GM18868 (cell line): ENCODE data around the gene ZDHHC9.

Source experiments
- ATAC-seq: cut with Tn5 transposase; IDR thresholded peaks from one replicate; pipeline ENCODE4 v1.9.1; 2021; ENCODE audit warnings: mild to moderate bottlenecking, moderate library complexity; ENCODE audit not compliant: unreplicated experiment

The ZDHHC9 gene

DNA sequence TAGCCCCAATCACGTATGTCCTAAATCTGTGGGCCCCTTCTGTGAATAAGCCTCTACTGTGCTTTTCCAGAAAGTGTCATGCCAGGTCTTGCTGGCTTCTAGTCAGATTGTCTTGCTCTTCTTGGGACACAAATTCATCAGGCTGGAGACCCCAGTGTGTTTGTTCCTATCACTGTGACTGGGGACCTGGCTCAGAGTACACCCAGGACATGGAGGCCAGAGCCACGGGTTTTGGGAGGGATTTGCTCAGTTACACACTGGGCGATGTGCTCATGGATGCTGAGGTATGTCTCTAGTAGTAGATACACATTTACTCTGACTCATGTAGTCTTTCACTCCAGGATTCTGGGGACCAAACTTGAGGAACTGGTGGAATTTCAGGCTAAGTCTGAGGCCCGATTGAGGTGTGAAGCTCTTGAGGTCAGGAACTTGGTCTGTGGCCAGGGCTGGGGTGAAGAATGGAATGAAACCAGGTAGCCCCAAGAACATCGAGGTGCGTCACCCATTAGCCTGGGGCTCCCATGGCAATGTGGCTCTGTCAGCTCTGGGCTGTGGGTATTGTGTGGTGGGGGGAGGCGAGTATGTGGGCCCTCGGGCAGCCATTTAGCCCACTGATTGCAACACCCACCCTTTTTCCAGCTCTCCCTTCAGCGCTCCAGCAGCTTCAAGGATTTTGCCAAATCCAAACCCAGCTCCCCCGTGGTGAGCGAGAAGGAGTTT, 56.2 kb downstream of the ZDHHC9 start:
- ATAC-seq, result no peak

DNA sequence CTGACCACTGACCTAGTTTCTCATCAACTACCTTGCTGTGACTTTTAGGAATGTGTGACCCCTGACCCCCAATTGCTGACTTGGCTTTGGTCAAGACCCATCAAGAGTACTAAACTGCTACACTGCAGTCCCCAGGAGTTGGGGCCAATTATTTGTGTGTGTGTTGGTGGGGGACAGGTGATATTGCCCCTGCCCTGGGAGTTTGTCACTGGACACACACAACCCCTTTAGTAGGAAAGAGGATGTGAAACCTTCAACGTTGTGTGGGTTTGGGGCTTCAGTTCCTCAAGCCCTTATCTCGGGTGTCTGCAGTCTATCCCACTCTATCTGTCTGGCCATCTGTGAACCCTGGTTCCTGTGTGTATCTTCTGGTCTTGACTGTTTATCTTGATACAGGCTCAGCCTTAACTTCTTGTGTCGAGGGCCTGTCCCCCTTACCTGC, 57.5 kb downstream of the ZDHHC9 start:
- ATAC-seq, result peak; percentile 81

DNA sequence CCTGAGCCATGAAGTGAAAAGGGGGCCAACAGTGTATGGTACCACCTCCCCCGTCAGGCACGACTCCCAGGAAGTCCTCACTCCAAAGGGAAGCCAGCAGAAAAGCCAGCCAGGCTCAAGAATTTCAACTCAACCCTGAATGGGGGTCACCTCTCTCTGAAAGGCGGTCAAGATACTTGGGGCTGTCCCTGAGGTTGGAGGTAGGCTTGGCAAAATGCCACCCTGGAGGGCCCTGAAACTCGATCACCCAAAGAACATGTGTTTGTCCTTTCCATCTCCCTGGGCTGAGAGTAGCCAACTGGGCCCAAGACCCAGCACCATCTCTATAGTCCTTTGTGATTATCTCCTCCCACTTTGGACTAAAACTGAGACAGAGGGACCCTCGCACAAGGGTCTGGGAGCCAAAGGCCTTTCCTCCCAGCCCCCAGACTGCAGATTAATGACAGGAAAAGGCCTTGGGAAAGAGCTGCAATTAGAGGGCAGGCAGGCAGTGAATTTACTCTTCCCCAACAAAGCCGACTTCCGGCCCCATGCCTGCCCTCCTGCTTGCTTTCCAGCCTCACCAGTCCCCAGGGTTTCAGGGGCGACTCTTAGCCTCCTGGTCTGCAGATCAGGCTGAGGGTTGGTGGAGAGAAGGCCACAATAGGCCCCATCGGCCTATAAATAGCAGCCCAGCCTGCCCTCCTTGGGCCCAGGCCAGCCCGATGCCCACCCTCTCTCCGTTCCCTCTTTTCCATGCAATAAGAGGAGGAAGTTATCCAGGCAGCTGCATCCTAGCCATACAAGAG, 58.3 kb downstream of the ZDHHC9 start:
- no peak for ATAC-seq

DNA sequence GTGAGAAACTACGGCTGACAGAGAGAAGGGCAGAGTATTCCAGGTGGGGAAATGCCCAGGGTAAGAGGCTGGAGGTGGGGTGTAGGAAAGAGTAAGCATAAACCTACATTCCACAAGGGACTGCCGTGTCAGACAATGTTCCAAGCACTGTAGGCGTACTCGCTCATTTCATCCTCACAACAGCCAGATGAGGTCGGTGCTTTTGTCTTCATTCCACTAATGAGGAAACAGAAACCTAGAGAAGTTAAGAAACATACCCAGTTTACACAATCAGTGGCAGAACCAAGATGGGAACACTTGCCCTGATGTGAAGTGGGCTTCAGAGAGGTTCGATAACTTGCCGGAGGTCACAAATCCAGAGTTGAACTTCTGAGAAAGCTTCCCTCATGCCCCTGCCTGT, 59.3 kb downstream of the ZDHHC9 start:
- ATAC-seq, result no peak

DNA sequence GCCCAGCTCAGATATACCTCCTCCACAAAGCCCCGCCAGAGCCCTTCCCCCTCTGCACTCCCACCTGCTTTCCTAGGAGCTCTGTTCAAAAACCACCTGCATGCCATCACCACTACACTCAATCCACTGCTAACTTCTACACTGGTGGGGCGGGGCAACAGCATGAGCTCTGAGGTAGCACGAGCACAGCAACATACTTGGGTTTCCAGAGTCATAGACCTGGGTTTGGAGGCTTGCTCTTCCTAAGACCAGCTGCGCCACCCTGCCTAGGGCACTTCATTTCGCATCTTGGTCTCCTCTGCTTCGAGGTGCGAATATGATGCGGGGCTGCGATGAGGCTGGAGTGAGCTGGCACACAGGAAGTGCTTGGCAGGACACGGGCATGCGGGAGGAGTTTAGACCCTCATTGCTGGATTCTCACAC, 60.4 kb downstream of the ZDHHC9 start:
- ATAC-seq, result no peak

DNA sequence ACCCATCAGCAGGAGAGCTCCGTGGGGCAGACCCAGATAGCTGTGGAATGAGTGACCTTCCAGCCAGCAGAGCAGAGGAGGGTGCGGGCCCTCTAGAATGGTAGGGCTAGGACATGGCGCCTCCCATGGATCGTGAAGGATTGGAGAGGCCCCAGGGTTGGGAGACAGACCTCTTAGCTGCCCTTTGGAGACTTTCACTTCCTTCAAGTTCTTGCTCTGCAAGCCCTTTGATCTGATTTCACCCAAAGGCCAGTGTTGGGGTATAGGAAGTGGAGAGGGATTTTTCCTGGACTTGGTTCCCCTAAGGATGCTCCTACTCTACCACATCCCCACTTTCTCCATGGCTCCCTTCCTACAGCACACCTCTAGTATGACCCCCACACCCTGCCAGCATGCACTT, 61.0 kb downstream of the ZDHHC9 start:
- no peak for ATAC-seq

DNA sequence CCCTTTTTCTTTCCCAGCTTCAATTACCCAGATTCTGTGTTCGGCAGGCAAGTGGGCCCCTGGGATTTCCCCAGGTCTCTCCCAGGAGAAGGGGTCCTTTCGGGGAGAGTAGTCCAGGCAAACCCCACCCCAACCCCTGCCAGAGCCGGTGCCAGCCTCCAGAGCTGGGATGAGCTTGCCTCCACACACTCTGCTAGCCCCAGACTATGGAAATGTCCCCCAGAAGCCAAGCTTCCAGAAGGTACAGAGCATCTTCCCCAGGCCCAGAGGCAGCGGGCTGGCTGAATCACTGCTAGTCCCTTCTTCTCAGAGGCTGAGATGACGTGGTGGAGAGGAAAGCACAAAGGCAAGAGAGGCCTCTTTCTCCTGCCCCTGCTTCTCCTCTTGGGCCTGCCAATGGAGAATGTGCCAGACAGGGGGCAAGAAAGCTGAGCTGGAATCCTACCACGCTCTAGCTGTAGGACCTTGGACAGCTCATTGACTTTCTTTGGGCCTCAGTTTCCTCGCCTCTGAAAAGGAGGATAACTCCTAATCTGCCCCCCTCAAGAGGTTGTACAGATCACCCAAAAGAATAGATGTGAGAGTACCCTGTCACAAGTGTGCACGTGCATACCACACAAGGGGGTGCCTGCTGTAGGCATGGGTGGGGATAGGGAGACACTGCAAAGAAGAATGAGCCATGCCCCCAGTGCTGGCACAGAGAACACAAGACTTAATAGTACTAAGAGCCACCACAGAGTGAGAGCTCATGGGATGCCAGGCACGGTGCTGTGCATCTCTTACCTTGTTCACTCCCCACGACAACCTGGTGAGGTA, 61.8 kb downstream of the ZDHHC9 start:
- ATAC-seq, result no peak

DNA sequence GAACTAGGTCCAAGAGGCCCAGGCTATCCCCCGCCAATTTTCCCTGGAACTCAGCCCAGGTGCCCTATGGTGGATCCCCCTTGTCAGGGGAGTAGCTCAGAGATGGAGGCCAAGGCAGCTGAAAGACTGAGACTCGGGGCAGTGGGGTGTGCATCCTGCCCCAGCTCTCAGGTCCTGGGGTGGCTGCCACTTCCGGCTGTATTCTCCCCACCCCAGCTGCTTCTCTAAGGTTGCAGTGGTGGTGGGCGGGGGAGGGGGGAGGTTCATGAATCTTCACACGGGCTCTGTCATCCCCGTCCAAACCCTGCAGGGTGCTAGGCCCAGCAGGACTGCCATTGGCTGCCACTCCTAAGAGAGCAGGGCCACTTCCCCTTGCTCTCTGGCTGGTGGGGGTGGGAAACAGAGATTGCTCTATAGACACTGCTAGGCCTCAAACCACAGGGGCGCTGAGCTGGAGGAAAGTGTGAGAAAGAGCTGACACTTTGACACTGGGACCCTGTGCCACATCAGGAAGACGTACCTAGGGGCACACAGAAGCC, 62.5 kb downstream of the ZDHHC9 start:
- ATAC-seq, result peak; percentile 71

DNA sequence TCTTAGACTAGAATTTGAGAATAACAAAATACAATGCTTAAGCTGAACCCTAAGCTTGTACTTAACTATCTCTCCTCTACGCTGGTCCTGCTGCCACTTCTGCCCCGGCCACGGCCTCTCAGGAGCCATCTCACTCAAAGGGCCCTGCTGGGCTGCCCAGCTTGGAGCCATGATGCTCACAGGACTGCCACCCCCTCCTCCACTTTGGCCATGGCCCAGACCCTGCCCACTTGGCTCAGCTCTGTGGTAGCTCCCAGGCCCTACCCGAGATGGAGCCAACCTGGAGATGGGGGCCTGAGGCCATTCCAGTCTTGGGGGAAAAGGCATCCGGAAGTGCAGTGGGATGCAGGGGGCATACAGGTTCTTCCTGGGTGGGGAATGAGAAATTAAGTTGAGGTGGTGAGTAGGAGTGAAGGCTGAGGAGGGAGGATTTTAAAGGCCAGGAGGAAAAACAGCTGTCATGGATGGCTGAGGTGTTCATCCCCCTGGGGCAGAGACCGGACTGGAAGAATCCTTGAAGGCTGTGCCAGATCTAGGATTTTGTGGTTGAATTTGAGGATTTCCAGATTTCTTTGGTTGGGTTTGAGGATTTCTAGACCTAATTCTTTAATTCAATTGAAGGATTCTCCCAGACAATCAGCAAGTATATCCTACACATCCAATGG, 63.1 kb downstream of the ZDHHC9 start:
- ATAC-seq, result no peak

DNA sequence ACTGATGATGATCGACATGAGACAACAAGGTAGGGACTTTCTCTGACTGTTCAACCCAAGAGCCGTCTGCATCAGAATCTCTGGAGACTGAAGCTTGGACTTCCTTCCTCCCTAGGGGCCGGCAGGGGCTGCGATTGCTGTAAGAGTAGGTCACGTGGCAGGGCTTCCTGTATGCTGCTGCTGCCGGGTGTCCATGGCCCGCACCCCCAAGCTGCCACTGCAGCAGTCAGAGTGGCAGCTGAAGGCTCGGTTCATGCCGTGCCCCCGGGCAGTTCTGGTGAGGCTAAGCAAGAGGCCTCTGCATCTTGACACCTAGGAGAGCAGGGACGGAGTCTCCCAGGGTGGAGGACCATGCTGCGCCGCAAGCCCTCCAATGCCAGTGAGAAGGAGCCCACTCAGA, 63.9 kb downstream of the ZDHHC9 start, which contains the start of gene SASH3:
TSS of gene SASH3 (plus strand) at position 203 of the 400 bp plus-strand sequence. CDS start at position 352, 149 bp downstream.
- peak; percentile 37 for ATAC-seq

DNA sequence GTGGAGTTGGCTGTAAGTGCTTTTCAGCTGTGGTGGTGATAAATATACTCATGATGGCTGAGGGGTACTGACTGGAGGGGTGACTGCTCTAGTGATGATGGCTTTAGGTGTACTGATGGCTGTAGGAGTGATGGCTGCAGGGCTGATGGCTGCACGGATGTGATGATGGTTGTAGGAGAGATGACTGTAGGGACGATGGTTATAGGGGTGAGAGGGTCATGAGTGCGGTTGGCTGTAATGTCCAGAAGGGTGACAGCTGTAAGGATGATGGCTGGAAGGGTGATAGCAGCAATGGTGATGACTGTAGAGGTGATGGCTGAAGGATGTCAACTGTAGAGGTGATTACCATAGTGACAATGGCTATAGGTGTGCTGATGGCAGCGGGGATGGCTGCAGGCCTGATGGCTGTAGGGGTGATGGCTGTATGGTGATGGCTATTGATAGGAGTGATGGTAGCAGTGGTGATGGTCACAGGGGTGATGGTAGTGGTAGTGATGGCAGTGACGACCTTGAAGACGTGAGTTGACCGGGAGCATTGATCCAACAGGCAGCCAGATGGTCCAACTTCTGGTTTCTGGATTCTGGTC, 64.5 kb downstream of the ZDHHC9 start:
- no peak for ATAC-seq

DNA sequence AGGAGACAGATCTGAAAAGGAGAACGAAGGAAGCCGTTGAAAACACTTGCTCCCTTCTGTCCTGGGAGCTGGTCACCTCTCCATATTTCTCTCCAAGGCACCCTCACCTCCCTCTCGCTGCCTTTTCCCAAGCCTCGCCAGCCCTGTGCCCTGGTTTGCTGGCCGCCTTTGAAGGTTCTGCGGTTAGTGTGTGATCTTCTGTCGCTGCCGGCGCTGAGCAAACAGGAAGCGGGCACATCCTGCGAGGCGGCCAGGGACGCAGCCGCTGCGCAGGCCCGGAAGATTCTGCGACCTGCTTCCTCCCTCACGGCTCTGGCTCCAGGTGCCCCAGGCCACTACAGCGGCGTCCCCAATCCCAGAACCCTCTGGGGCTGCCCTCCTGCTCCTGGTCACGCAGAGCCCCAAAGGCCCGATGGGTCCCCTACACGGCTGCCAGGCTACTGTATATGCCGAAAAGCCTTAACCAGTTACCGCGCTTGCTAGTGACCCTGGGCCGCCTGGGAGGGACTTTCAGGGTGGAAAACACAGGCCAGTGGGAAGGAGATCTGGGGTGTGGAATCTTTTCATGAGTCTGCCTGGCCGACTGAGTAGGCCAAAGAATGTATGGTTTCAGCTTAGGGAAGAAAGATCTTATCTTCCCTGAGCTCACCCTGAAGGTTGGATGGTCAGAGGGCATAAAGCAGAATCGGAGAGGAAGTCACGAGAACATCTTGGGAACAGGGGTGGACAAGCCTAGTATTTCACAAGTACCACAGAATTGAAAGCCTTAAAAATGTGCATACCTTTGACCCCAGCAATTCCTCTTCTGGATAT, 66.3 kb downstream of the ZDHHC9 start:
- peak; percentile 24 for ATAC-seq

DNA sequence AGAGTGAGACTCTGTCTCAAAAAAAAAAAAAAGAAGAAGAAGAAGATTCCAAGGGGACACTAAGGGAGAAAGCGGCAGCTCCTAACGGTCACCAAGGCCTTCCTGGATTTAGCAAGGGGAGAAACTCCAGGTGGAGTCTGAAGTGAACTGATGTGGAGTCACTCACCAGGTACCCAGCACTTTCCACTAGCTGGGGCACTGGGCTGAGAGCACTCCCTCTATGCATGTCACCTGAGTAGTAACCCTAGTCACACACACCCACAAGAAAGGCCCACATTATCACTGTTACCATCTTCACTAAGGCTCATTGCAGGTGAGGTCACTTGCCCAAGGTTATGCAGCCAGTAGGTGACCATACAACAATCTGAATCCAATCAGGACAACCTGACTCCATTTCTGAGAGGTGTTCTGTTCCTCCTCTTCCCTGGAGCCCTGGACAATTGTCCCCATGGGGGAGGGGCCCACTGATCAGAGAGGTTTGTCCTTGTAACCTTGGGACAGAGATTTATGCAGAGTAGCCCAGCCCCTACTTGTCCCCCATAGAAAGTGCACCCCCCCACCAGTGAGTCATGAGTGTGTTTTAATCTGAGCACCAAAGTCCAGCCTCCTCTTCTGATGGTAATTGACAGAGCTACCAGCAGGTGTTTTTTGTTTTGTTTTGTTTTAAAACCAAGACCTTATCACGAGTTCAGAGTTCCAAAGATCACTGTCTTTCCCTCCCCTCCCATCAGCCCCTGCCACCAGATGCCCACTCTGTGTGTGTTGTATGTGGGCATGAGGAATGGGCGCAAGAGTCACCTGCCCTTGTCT, 69.8 kb downstream of the ZDHHC9 start:
- ATAC-seq, result no peak

DNA sequence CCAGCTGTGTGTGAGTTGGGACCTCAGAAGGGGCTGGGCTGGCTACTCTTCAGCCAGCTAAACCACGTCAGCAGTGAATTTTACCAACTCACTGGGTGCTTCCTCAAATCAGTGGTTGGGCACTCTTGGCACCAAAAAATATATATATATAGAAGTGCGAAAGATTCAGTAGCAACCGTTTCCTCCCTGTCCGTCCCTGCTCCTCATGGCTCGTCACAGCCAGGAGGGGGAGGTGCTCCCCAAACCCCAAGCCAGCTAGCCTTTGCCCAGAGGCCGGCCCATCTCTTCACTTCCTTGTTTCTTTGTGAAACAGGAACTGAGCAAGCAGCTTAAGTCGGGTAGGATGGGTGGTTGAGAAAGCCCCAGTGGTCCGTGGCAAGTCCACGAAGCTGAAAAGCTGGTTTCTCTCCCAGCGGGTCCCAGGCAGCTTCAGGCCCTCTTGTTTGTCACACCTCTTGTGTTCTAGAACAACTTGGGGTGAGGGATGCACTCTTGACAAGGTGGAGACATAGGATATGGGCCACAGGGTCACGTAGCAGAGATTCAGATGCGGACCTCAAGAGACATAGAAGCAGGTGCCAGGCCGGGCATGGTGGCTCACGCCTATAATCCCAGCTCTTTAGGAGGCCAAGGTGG, 70.8 kb downstream of the ZDHHC9 start:
- ATAC-seq, result peak; percentile 74

DNA sequence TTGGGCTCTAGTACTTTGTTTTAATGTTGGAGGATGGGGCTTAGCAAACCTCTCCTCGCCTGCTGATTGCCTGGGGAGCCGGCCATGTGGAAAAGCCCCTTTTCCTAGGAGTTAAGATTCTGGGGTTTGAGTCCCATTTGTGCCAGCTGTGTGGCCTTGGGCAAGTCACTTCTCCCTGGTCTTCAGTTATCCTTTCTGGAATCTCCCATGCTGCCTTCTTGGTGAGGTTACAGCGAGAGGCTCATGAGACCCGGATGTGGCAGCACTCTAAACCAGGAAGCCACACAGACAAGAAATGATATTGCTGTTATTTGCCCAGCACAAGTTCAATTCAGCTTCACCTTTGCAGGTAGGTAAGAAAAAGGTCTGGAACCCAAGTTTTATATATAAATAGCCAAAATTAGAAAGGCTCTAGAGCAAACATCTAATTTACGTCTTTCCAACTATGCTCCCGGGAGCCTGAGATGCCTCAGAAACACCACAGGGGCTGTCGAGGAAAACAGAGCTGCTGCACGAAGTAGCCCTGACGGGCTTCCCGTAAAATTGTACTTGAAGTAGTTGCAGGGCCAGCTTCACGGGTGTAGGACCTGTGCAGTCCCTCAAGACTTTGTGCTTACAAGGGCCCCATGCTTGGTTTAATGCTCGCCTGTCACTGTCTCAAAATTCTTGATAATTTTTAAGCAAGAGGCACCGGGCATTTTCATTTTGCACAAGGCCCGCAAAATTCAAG, 72.3 kb downstream of the ZDHHC9 start:
- no peak for ATAC-seq

DNA sequence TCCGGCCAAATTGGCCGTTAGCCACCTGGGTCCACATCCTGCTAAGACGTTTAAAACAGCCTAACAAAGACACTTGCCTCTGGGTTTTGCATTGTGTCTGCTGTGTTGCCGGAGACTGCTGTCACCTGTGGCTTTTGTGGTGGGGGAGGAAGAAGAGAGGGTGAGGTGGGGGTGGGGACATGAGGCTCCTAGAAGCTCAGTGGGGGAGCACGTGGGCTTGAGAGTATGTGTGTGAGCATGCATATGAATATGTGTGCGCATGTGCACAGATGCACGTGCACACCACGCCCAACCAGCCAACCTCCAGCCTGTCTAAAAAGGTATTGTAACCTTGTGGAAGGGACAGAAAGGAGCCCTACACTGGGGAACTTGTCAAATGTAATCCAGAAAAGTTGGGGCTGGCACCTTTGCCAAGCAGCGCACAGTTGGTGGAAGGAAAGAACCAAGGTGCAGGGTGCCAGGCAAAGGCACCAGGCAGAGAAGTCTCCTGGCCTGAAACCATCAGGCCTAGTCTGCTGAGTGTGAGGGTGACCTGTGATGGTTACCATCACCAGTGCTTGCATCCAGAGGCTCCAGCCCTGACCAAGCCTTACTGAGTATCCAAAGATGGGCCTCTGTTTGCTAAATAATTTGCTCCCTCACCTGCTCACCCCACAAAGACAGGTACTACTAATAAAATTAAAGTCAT, 74.1 kb downstream of the ZDHHC9 start:
- ATAC-seq, result peak; percentile 36
